CD4-positive, alpha-beta T cell treated with Interleukin-17A for 4 hours (primary cell): ENCODE measurements around the gene MAP10.
"Not testable (repeated sequence)": the region's sequence is repeated elsewhere in the genome, so short reads cannot be mapped to it uniquely, and the experiment has no call there.

ENCODE experiments used
- DNase-seq: peaks from one replicate; pipeline ENCODE4 v3.0.0-alpha.2; 2020; ENCODE audit warnings: mixed read lengths

MAP10 gene, protein sequence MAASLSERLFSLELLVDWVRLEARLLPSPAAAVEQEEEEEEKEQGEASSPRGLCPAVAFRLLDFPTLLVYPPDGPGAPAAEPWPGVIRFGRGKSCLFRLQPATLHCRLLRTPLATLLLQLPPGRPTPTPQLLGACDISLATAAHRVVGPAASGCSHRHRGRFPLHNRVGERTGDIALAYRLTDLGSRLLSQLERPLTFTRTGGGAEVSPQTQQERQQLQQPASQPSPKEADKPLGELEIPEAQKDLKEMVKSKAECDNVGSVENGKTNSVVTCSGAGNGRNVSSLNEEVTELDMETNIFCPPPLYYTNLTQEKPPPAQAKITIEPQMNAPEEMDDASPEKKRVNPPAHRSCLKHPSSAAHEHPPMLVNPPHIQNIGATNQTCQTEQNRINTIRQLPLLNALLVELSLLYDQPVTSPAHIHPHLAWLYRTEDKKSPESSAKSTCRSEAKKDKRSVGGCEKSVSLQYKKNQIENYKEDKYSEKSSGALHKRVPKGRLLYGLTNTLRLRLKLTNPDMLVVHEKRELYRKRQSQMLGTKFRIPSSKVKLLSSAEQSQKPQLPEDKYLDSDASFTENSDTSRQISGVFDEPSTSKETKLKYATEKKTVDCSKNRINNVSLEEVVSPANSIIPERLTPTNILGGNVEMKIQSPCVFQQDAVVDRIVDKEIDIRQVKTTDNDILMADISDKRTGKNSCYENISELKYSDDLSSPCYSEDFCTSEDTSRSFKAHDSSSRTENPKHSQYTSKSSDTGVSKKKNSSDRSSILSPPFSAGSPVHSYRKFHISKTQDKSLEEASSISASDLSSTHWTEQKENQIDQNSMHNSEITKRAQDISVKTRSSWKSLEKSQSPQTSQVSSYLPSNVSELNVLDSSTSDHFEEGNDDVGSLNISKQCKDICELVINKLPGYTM

DNA sequence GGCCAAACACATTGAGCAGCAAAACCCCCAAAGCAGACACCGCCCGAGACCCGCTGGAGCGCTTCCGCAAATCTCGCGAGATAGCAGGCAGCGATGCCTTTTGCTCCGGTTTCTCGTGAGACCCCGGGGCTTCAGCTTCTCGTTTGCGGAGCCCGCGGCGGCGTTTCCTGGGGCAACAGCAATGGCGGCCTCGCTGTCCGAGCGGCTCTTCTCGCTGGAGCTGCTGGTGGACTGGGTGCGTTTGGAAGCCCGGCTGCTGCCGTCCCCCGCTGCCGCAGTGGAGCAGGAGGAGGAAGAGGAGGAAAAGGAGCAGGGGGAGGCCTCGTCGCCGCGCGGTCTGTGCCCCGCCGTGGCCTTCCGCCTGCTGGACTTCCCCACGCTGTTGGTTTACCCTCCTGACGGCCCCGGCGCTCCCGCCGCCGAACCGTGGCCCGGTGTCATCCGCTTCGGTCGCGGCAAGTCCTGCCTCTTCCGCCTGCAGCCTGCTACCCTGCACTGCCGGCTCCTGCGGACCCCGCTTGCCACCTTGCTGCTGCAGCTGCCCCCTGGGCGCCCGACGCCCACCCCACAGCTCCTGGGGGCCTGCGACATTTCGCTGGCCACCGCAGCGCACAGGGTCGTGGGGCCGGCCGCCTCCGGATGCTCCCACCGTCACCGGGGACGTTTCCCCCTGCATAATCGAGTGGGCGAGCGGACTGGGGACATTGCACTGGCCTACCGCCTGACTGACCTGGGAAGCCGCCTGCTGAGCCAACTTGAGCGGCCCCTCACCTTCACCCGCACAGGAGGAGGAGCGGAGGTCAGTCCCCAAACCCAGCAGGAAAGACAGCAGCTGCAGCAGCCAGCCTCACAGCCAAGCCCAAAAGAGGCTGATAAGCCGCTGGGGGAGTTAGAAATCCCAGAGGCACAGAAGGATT is at the start of gene MAP10:
Gene MAP10 (plus strand): TSS at position 148 of the 917 bp plus-strand sequence. CDS start 34 bp downstream, at position 182.
- DNase-seq, result peak; percentile 77

DNA sequence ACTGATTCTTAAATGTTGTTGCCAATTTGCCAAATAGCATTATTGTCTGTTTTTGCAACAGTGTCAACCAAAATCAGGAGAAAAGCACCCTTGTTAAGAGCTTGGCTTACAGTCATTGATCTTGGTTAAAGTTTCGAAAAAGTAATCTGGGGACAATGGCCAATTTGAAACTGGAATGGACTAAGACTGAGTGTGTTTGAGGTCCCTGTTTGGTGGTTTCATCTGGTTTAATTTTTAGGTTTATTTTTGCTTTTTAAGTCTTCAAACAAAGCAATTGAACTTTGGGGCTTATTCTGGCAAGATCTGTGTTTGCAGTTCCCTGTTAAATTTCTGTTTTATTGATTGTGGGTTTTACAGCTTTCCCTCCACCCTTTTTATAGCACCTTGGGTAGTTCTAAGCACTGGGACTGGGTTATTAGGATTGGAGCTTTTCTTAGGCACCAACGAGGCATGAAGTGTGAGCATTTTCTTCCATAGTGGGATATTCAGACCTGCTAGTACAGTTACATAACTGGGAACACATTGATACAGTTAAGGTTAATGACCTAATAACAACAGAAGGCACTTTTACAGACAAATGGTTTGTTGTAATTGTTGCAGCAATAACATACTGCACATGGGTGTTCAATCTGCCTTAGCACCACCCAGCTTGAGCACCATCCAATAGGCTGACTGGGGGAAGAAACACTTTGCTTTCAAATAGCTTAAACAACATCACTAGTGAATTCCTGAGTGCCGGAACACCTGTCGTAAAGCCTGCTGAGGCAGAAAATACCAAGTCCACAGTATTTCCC is 40.6 kb upstream of the MAP10 start:
- DNase-seq, result no peak

DNA sequence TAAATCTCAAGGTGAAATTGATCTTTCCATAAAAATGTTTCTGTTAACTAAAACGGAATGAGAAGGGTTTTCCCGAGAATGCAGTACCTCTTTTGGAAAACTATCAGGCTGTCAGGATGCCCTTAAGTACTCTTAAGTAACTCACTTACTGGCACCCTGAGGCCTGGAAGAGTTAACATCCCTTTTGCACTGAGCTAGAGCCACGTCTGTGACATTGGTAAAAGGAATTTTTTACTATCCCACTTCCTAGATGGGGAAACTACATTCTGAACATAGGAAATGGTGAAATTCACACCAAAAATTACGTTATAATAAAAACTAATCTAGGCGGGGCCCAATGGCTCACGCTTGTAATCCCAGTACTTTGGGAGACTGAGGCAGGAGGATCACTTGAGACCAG is 39.7 kb upstream of the MAP10 start:
- no peak for DNase-seq

DNA sequence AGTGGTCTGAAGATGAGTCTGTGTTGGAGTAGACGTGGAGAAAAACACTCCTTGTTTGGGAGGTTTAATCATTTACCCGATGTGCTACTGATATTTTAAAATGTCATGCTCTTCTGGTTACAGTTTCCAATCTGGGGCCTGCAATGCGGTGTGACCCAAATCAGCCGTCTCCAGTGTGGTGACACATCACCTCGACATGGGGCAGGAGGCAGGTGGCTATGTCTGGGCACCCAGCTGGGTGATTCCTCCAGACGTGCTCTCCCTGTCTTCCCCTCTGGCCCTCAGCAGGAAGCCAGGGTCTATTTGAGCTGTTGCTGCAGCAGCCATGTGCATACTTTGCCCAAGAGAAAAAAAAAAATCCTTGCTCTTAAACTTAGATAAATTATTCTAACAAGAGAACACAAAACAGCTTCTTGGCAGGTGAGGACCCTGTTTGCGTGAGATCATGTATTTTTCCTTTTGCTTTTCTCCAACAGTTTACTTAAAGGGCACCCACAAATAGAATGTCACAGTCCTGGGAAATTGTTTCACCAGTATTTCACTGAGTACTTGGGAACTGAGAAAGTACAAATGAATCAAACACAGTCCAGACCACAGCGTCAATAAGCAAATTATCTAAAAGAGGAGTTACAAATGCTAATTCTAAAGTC is 38.9 kb upstream of the MAP10 start:
- DNase-seq, result no peak

DNA sequence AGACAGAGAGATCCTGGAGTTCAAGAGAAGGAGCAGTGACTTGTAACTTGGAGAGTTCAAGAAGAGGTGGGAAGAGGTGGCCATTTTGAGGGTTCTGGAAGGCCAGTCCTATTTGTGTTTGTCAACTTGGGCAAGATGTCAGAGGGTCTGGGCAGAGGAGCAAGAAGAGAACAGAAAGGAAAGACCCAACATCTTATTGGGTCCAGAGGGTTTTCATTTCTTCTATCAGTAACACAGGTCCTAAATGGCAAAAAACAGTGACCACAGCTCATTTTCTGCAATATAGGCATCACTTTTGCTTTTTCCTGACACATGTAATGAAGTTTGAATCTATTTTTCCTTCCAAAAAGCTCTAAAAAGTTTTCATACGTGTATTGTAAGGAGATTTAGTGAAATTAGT is 38.3 kb upstream of the MAP10 start:
- DNase-seq, result no peak

DNA sequence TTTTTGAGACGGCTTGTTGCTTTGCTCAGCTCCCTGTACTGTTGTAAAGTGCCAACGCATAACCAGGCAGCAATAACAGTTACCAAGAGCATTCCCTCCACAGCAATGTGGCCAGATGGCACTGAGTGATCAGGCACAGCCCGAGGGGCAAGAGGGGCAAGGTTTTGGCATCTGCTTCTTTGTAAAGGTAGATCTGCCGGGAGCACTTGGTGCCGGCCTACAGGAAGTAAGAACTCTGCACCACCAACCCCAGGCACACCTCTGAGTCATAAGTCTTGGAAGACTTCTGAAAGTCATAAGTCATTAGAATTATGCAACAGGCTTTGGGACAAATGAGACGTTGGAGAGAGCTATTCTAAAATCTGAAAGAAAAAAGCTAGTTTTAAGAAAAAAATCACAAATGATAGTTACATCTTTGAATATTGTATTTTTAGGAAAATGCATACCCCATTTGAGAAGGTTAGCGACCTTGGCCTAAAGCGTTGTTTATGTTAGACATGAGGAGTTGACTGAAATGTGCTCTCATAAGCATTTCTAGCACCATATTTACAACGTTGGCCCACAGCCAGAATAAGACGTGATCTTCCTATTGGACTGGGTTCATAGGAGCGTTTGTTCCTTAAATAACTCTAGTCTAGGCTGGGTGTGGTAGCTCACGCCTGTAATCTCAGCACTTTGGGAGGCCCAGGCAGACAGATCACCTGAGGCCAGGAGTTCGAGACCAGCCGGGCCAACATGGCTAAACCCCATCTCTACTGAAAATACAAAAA is 37.7 kb upstream of the MAP10 start:
- DNase-seq, result no peak

DNA sequence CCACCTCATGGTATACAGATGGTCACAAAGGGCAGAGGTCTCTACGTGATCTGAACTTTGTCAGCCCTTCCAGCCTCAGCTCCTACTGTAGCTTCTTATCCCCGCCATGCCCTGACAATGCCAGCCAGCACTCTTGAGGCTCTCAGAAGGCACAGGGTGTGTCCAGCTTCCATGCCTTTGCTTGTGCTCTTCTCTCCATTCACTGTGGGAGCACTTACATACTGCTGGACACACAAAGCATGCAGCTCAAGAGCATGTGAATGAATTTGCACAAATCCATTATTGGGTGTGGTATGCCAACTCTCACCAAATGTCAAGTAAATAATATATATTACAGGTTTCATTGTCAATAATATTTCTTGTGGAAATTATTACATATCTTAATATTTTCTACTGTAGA is 36.4 kb upstream of the MAP10 start:
- DNase-seq, result no peak

DNA sequence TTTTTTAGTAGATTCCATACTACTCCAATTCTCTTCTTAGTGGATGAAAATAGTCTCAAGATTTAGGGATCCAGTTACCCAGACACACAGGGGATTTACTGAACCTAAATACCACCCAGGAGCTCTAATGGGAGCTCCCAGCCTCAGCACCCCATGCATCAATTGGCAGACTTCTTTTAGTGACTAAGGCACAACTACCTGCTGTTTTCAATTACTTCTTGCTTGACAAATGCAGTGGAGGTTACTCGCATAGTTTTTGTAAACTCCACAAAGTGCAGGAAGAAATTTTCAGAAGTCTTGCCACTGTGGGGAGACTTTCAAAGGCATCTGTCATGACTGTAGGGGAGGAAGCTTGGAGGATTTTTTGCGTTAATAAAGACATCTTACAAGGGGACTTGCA is 35.5 kb upstream of the MAP10 start:
- DNase-seq, result no peak

DNA sequence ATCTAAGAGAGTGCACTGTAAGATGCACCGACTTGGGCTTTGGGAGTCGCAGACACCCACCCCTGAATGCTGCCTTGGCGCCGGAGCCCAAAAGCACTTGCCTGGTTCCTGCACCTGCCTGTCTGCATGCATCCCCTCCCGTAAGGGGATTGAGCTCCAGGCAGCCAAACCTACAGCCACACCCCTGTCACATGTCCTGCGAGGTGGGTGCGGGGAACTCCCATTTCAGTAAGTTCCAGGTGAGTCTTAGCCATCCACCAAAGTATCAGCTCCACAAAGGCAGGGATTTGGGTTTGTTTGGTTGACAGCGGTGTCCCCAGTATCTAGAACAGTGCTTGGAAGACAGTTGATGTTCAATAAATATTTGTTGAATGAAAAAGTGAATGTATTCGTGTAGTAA is 31.5 kb upstream of the MAP10 start:
- no peak for DNase-seq

DNA sequence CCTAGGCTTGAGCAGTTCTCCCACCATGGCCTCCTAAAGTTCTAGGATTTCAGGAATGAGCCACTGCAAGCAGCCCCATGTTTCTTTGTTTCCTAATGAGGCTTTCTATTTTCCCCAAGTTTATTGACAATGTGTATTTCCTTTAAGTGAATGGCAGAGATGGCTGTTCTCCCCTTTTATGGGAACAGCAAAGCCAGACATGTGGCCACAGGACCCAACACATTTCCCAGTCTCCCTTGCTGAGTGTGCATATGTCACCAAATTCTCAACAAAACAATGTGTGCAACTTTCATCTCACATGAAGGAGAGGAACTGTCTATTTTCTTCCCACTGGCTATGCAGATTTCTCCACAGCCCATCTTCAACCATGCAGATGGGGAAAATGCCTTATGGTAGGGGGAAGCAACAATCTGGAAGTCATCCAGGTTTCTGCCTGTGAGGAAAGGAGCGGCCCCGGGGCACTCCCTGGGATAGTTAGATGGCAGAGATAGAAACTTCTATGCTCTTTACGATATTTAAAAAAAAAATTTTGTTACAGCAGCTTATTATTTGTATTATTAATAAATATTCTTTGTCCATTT is 28.6 kb upstream of the MAP10 start:
- DNase-seq, result no peak

DNA sequence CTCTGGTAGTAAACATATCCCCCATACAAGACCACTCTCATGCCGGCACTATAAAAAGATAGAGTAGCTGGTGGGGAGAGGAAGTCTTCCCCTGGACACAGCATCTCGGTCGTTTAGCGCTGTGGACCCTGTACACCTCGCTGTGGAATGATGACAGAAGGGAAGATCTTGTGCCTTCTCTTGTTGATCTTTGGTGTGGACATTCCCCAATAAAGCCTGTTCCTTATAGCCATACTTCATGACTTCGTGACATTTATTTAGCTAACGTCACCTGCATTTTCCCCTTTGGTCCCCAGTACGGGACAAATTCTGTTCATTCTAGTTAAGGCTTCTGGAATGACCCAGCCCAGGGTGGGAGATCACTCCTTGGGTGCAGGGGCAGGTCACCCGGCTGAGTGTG is 24.9 kb upstream of the MAP10 start:
- no peak for DNase-seq

DNA sequence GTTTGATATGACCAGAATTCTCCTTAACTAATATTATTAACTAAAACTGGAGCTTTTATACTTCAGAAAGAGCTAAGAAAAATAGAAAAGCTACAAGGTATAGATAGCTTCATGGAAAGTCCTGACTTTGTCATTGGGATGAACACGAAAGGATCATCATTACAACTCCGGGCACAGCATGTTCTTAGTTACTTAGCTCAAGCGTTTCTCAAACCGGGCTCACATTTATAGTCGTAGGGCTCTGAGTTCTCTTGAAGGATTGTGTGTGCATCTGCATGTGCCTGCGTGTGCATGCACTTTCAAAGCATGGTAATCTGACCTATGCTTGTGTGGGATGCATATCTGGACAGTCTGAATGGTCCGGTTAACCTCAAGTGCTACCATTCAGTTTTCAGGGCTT is 20.4 kb upstream of the MAP10 start:
- DNase-seq, result no peak

DNA sequence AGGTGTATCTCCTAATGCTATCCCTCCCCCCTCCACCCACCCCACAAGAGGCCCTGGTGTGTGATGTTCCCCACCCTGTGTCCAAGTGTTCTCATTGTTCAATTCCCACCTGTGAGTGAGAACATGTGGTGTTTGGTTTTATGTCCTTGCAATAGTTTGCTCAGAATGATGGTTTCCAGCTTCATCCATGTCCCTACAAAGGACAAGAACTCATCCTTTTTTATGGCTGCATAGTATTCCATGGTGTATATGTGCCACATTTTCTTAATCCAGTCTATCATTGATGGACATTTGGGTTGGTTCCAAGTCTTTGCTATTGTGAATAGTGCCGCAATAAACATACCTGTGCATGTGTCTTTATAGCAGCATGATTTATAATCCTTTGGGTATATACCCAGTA is 19.6 kb upstream of the MAP10 start:
- DNase-seq, result not testable (repeated sequence)

DNA sequence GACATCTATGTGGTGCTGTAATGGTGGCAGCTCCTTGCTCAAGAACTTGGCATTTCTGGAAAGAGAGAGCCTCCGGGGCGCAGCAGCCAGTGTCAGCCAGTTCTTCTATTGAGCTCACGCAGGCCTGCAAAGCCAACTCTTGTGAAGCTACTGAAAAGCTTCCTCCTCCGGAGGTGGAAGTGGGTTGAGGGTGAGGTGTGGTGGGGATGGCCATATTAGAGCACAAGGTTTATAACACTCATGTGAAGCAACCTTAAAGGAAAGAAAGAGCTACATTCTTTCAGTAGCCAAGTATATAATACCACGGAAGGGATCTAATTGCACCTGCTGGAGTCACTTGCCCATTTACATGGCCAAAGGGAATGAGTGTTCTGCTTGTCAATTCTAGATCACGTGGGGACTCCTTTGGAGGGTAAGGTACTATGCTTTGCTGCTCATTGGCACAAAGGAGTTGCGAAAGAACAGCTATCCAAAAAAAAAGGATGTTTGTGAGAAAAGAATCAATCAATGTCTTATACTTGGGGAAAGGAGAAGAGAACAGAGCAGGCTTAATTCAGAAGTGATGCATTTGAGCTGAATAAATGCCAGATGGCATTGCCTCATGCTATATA is 18.3 kb upstream of the MAP10 start:
- no peak for DNase-seq

DNA sequence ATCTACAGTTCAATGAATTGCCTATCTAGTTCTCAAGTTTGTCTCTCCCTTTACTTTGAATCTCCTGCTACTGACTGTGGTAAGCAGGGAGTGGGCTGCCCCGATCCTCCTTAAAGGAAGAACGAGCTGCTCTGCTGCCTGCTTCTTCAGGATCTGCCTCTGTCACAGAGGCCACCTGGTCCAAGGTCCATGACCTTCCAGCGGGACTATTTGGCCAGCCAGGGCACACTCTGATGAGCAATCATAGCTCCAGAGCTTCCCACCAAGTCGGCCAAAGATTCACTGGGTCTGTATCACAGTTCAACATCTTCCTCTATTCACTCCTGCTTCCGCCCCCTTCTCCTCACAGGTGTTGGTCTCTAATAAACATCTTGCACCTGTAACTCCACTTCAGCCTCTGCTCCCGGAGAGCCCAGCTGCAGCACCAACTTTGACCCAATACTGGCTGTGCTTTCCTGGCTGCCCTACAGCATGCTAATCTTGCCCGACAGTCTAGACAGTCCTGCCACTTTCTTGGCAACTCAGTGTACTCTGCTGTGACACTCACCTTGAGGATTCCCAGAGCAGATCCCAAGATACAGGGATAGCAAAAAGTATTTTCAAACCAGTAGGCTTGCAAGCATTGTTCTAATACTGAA is 16.9 kb upstream of the MAP10 start:
- no peak for DNase-seq

DNA sequence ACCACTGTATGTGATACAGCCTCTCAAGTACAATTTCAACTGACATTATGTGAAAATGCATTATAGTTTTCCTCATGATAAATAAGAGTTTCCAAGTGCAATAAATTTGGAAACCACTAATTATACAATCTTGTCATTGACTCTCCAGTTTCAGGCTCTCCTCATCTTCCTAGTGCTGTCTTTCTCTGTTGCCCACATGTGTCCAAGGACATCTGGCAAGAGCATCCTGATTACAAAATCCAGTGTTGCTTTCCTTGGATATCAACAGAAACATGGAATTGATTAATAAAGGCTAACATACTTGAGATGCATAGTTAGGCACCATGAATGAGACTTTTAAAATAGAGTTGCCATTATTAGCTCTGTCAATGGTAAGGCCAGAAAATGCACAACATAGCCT is 15.6 kb upstream of the MAP10 start:
- DNase-seq, result no peak

DNA sequence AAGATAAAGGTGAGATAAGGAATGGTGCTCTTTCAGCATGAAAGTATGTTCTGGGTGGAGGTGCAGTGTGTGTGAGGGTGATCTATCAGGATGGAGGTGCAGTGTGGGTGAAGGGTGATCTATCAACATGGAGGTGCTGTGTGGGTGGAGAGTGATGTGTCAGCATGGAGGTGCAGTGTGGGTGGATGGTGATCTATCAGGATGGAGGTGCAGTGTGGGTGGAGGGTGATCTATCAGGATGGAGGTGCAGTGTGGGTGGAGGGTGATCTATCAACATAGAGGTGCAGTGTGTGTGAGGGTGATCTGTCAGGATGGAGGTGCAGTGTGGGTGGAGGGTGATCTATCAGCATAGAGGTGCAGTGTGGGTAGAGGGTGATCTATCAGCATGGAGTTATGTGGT is 12.3 kb upstream of the MAP10 start:
- DNase-seq, result no peak

DNA sequence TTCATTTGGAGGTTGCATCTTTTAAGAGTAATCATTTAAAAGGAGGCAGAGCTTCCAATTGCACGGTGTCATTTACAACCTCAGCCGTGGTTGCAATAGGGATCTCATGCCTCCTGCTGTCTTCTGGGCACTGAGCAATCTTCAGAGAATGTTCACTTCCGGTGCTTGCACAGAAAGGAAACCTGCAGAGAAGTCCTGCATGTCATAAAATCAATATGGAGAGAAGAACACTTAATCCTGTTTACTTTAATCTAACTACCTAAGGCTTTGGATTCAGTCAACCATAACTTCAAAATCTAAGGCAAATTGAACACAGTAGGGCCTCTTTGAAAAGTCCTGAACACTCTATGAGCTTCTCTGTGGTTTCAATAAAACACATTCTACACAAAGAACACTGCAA is 11.3 kb upstream of the MAP10 start:
- DNase-seq, result peak; percentile 32

DNA sequence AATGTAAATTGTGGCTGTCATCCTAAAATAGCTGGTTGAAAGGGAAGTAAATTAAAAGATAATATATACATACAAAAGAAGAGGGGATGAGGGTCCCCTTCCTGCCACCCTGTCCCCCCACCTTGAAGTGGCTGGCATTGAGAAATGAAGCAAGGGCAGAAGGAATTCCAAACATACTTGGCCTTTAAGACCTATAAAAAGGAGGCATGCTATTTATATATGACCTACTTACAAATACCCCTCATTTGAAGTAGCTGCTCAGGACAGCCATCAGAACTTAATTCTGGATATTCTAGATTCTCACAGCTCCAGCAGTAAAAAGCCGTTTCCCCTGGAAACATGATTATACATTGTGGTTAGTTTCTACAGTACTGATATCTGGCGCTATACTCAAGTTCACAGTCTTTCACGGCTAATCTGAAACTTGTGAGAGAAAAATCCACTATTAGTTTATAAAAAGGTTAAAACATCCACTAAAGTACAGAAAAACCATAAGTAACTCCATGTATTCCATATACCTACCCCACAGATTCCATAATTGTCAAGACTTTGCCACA is 9.6 kb upstream of the MAP10 start:
- no peak for DNase-seq
